KMS-11 (cell line): ENCODE data around the gene MYADM.

Experiments used
- H2AFZ ChIP-seq: fragments of 200-600 bp; sonication (generic); 2 replicates; pipeline ENCODE4 v1.6.1; 2016; ENCODE audit warnings: antibody characterized with exemption, mixed run types, low read depth
- H3K27ac ChIP-seq: fragments of 200-600 bp; sonication (generic); 2 replicates; pipeline ENCODE4 v1.6.1; 2016; ENCODE audit warnings: mild to moderate bottlenecking, mixed run types
- H3K27me3 ChIP-seq: fragments of 200-600 bp; sonication (generic); 2 replicates; pipeline ENCODE4 v1.6.1; 2017; ENCODE audit warnings: mild to moderate bottlenecking, low read depth, mixed run types, moderate library complexity; ENCODE audit not compliant: insufficient read depth
- H3K36me3 ChIP-seq: fragments of 200-600 bp; sonication (generic); 2 replicates; pipeline ENCODE4 v1.6.1; 2017; ENCODE audit warnings: mild to moderate bottlenecking, mixed run types; ENCODE audit not compliant: insufficient read depth
- H3K4me1 ChIP-seq: fragments of 200-600 bp; sonication (generic); 2 replicates; pipeline ENCODE4 v1.6.1; 2016; ENCODE audit warnings: mild to moderate bottlenecking, low read depth, mixed run types; ENCODE audit not compliant: poor library complexity, severe bottlenecking
- H3K4me2 ChIP-seq: fragments of 200-600 bp; sonication (generic); 2 replicates; pipeline ENCODE4 v1.7.0; 2016; ENCODE audit warnings: mild to moderate bottlenecking, mixed run types
- H3K4me3 ChIP-seq: fragments of 200-600 bp; sonication (generic); IDR thresholded peaks from 2 replicates; pipeline ENCODE4 v1.6.1; 2017; ENCODE audit warnings: low read depth, low read length, mixed read lengths; ENCODE audit not compliant: insufficient read depth
- H3K79me2 ChIP-seq: fragments of 200-600 bp; sonication (generic); 2 replicates; pipeline ENCODE4 v1.6.1; 2016; ENCODE audit warnings: low read depth, mixed run types; ENCODE audit not compliant: insufficient read depth
- H3K9ac ChIP-seq: fragments of 200-600 bp; sonication (generic); 2 replicates; pipeline ENCODE4 v1.6.1; 2016; ENCODE audit warnings: mild to moderate bottlenecking, mixed run types
- H4K20me1 ChIP-seq: fragments of 200-600 bp; sonication (generic); 2 replicates; pipeline ENCODE4 v1.6.1; 2016; ENCODE audit warnings: mild to moderate bottlenecking, mixed run types; ENCODE audit not compliant: insufficient read depth
- CTCF ChIP-seq: fragments of 200-600 bp; sonication (generic); conservative IDR thresholded peaks from 2 replicates; pipeline ENCODE4 v1.6.1; 2017; ENCODE audit warnings: low read depth, mild to moderate bottlenecking, antibody characterized with exemption, low read length, moderate library complexity, mixed read lengths

MYADM gene

GRCh38 chr19:53844849-53845246, 22.8 kb upstream of the MYADM start:
- Histone ChIP-seq H3K27me3 (peaks cover 4% of the 10 kb centered on the region; the same call in 1 of the 2 replicates), H3K4me2 (no peak overlapping the region), H3K27ac (no peak overlapping the region), H3K9ac (no peak overlapping the region), H2AFZ (no peak overlapping the region), H3K4me1 (no peaks in the 10 kb centered on the region), H4K20me1 (no peaks in the 10 kb centered on the region), H3K4me3 (no peak overlapping the region), H3K36me3 (no peaks in the 10 kb centered on the region), H3K79me2 (no peaks in the 10 kb centered on the region)
- TF ChIP-seq CTCF = no peak

GRCh38 chr19:53847555-53847954, 20.1 kb upstream of the MYADM start:
- Histone ChIP-seq H3K4me1 (no peaks in the 10 kb centered on the region), H3K27ac (no peak overlapping the region), H3K79me2 (no peaks in the 10 kb centered on the region), H3K9ac (no peak overlapping the region), H3K36me3 (no peaks in the 10 kb centered on the region), H2AFZ (no peak overlapping the region), H3K27me3 (peaks cover 2% of the 10 kb centered on the region; the same call in 1 of the 2 replicates), H3K4me3 (no peak overlapping the region), H4K20me1 (no peaks in the 10 kb centered on the region), H3K4me2 (no peak overlapping the region)
- TF ChIP-seq CTCF = no peak

GRCh38 chr19:53849237-53849676, 18.4 kb upstream of the MYADM start:
- Histone ChIP-seq H3K4me2 (no peak overlapping the region), H2AFZ (no peak overlapping the region)

GRCh38 chr19:53853707-53854106, 14.0 kb upstream of the MYADM start:
- no peaks in the 10 kb centered on the region for H3K4me1 ChIP-seq
- TF ChIP-seq CTCF = no peak
- H3K9ac ChIP-seq = no peak overlapping the region
- H3K27me3 ChIP-seq = no peaks in the 10 kb centered on the region
- no peaks in the 10 kb centered on the region for H3K36me3 ChIP-seq
- no peak overlapping the region for H3K4me3 ChIP-seq
- no peaks in the 10 kb centered on the region for H4K20me1 ChIP-seq
- H3K4me2 ChIP-seq = no peak overlapping the region
- H3K27ac ChIP-seq = no peak overlapping the region
- H3K79me2 ChIP-seq = no peaks in the 10 kb centered on the region
- no peak overlapping the region for H2AFZ ChIP-seq

More at GRCh38 chr19:53849237-53849676, 18.4 kb upstream of the MYADM start:
- H3K36me3 ChIP-seq = no peaks in the 10 kb centered on the region
- H3K27me3 ChIP-seq = peaks cover 2% of the 10 kb centered on the region; the same call in 1 of the 2 replicates
- no peak overlapping the region for H3K27ac ChIP-seq
- H3K79me2 ChIP-seq = no peaks in the 10 kb centered on the region
- H4K20me1 ChIP-seq = no peaks in the 10 kb centered on the region
- no peak overlapping the region for H3K4me3 ChIP-seq
- H3K9ac ChIP-seq = no peak overlapping the region
- no peak for TF ChIP-seq CTCF
- no peaks in the 10 kb centered on the region for H3K4me1 ChIP-seq
